Fibroblast of villous mesenchyme (primary cell): ENCODE results near the gene GBA3. TPM values are rescaled to one million over a fixed set of nuclear protein-coding genes. Genes with fewer than 3 reads are reported as not detected.
A peak's percentile ranks its signal among the peaks of the same experiment; 100 is the strongest.

Experiments used
- DNase-seq: peaks from one replicate; pipeline ENCODE4 v3.0.0-alpha.2; 2010; ENCODE audit warnings: low read depth
- H3K4me3 ChIP-seq: 2 replicates; pipeline ENCODE4 v1.5.1; 2011; ENCODE audit warnings: low read depth, mild to moderate bottlenecking, low read length
- total RNA-seq: library from RNA; depleted of rRNA; stranded (reverse); fragments of >200 nt; gene quantifications from 2 replicates; pipeline ENCODE4 v1.2.3, GENCODE V29; 2012
- TF ChIP-seq, protein P1 (sequence below): IDR thresholded peaks from 2 replicates; pipeline ENCODE4 v1.5.1; 2012; ENCODE audit warnings: low read depth, mild to moderate bottlenecking, low read length; ENCODE audit not compliant: insufficient read depth

GBA3 gene
- total RNA-seq, 1 donor, result not detected

GRCh38 chr4:22712105-22712504, 19.4 kb downstream of the GBA3 start:
- TF ChIP-seq, protein P1, sequence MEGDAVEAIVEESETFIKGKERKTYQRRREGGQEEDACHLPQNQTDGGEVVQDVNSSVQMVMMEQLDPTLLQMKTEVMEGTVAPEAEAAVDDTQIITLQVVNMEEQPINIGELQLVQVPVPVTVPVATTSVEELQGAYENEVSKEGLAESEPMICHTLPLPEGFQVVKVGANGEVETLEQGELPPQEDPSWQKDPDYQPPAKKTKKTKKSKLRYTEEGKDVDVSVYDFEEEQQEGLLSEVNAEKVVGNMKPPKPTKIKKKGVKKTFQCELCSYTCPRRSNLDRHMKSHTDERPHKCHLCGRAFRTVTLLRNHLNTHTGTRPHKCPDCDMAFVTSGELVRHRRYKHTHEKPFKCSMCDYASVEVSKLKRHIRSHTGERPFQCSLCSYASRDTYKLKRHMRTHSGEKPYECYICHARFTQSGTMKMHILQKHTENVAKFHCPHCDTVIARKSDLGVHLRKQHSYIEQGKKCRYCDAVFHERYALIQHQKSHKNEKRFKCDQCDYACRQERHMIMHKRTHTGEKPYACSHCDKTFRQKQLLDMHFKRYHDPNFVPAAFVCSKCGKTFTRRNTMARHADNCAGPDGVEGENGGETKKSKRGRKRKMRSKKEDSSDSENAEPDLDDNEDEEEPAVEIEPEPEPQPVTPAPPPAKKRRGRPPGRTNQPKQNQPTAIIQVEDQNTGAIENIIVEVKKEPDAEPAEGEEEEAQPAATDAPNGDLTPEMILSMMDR, result no peak
- no peak overlapping the region for H3K4me3 ChIP-seq
- no peak for DNase-seq

DNA sequence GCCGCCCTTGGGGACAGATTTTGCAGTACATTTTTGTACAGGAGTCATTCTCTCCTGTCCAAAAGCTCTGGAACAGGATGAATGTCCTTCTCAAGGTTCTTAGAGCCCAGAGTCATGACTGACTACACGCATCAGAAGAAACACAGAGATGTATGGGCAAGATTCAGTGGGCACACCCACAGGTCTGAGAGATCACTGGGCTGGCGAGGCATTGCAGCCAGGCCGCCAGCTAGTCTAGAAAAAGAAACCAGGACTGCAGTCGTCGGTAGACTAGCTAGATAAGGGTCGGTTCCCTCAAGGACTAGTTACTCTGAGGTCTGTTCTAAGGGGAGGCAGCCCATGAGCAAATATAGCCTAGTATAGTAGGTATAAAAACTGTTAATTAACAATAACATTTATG, 19.8 kb downstream of the GBA3 start:
- TF ChIP-seq, protein P1, result no peak
- H3K4me3 ChIP-seq, result no peak overlapping the region
- DNase-seq, result no peak

DNA sequence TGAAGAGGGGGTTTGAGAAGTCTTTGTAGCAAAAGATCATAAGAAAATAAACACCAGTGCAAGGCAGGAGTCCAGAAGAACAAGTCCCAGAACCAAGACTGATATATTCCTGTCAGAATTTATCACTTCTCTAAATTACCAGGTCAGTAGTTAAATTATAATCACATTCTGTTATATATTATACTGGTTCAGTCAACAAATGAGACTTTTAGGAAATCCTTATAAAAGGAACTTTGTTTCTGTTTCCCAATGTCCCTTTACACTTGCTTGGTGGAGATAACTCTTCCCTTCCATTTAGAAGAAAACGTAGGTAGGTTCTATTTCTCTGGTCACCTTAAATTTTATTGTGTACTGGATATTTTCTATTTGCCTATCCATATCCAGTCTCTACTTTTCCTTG, 21.1 kb downstream of the GBA3 start:
- no peak overlapping the region for H3K4me3 ChIP-seq
- TF ChIP-seq, protein P1, result no peak
- DNase-seq, result no peak

GRCh38 chr4:22719218-22719617, 26.5 kb downstream of the GBA3 start:
- TF ChIP-seq, protein P1, result no peak
- H3K4me3 ChIP-seq, result no peak overlapping the region
- DNase-seq, result no peak

DNA sequence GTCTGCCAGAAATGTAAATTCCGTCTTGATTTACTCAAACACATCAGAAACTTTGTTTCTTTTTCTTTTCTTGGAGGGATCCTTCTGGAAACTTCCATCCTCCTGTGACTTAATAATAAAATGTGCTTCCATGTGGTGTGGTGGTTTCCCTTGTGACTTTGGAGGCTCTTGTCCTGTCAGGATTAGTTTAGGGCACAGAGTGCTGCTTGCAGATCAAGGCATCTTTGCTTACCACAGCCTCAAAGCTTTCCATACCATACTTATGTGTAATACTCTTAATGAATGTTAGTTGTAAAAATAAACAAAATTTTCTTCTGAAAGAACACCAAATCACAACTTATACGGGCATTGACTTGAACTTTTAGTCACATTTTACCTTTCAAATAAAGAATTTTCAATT, 27.4 kb downstream of the GBA3 start:
- TF ChIP-seq, protein P1, result no peak
- DNase-seq, result peak; percentile 1
- no peak overlapping the region for H3K4me3 ChIP-seq

- no peak overlapping the region for H3K4me3 ChIP-seq
- no peak for DNase-seq
- TF ChIP-seq, protein P1, result no peak
These were observed 28.5 kb downstream of the GBA3 start for GRCh38 chr4:22721204-22721603.

- H3K4me3 ChIP-seq, result no peak overlapping the region
- TF ChIP-seq, protein P1, result no peak
- DNase-seq, result no peak
These were observed 37.3 kb downstream of the GBA3 start for GRCh38 chr4:22730021-22730420.
